ENCODE results near the gene PSKH1.

PSKH1 gene

DNA sequence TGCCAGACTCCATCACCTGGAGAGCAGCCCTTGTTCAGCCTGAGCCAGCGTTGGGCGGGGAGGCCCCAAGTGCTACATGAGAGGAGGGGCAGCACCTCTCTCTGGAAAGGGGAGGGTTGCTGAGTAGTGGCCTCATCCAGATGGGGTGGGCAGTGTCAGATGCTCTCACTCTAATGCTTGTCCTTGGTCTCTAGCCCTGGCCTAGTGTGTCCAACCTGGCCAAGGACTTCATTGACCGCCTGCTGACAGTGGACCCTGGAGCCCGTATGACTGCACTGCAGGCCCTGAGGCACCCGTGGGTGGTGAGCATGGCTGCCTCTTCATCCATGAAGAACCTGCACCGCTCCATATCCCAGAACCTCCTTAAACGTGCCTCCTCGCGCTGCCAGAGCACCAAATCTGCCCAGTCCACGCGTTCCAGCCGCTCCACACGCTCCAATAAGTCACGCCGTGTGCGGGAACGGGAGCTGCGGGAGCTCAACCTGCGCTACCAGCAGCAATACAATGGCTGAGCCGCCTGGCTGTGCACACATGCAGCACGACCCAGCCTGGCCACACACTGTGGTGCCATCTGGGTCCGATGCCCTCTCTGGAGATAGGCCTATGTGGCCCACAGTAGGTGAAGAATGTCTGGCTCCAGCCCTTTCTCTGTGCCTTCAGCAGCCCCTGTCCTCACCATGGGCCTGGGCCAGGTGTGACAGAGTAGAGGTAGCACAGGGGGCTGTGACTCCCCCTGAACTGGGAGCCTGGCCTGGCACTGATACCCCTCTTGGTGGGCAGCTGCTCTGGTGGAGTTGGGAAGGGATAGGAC is 34.3 kb downstream of the PSKH1 start:
- peak overlapping the region in 1 of 2 donors; percentile 46 for H3K27ac Mint-ChIP-seq
- H3K4me1 Mint-ChIP-seq (ENCODE audit: low read depth in 2 of 2): peaks cover 6 to 13% of the 10 kb centered on the region in 2 donors
- H3K9me3 Mint-ChIP-seq: no peaks in the 10 kb centered on the region
- H3K36me3 Mint-ChIP-seq (ENCODE audit: insufficient read depth): peaks cover 29% of the 10 kb centered on the region
- H3K27me3 Mint-ChIP-seq: no peaks in the 10 kb centered on the region
- DNase-seq: no peak
- no peak for ATAC-seq (replicated peaks)
- no peak overlapping the region for H3K4me3 Mint-ChIP-seq

DNA sequence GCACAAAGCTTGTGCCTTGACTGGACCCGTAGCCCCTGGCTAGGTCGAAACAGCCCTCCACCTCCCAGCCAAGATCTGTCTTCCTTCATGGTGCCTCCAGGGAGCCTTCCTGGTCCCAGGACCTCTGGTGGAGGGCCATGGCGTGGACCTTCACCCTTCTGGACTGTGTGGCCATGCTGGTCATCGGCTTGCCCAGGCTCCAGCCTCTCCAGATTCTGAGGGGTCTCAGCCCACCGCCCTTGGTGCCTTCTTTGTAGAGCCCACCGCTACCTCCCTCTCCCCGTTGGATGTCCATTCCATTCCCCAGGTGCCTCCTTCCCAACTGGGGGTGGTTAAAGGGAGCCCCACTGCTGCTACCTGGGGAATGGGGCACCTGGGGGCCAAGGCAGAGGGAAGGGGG is 35.1 kb downstream of the PSKH1 start:
- DNase-seq (no peak), ATAC-seq (replicated peaks) (no peak)
- no peak overlapping the region for H3K4me3 Mint-ChIP-seq
- H3K36me3 Mint-ChIP-seq (ENCODE audit: insufficient read depth): peaks cover 37% of the 10 kb centered on the region
- H3K4me1 Mint-ChIP-seq (ENCODE audit: low read depth in 2 of 2): peaks cover 5 to 10% of the 10 kb centered on the region in 2 donors
- no peaks in the 10 kb centered on the region for H3K27me3 Mint-ChIP-seq
- peak overlapping the region; percentile 38 to 79 for H3K27ac Mint-ChIP-seq
- H3K9me3 Mint-ChIP-seq: no peaks in the 10 kb centered on the region

DNA sequence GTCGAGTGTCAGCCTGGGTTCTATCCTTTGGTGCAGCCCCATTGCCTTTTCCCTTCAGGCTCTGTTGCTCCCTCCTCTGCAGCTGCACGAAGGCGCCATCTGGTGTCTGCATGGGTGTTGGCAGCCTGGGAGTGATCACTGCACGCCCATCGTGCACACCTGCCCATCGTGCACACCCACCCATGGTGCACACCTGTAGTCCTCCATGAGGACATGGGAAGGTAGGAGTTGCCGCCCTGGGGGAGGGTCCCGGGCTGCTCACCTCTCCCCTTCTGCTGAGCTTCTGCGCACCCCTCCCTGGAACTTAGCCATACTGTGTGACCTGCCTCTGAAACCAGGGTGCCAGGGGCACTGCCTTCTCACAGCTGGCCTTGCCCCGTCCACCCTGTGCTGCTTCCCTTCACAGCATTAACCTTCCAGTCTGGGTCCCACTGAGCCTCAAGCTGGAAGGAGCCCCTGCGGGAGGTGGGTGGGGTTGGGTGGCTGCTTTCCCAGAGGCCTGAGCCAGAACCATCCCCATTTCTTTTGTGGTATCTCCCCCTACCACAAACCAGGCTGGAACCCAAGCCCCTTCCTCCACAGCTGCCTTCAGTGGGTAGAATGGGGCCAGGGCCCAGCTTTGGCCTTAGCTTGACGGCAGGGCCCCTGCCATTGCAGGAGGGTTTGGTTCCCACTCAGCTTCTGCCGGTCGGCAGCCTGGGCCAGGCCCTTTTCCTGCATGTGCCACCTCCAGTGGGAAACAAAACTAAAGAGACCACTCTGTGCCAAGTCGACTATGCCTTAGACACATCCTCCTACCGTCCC is 35.7 kb downstream of the PSKH1 start:
- Mint-ChIP-seq H3K4me3 (no peak overlapping the region), H3K36me3 (ENCODE audit: insufficient read depth) (peaks cover 43% of the 10 kb centered on the region), H3K27ac (peak overlapping the region; percentile 8 to 79), H3K27me3 (no peaks in the 10 kb centered on the region), H3K4me1 (ENCODE audit: low read depth in 2 of 2) (peaks cover 5 to 10% of the 10 kb centered on the region in 2 donors), H3K9me3 (no peaks in the 10 kb centered on the region)
- DNase-seq (peak; percentile 64 to 75 (median 68)), ATAC-seq (replicated peaks) (peak; percentile 89)

DNA sequence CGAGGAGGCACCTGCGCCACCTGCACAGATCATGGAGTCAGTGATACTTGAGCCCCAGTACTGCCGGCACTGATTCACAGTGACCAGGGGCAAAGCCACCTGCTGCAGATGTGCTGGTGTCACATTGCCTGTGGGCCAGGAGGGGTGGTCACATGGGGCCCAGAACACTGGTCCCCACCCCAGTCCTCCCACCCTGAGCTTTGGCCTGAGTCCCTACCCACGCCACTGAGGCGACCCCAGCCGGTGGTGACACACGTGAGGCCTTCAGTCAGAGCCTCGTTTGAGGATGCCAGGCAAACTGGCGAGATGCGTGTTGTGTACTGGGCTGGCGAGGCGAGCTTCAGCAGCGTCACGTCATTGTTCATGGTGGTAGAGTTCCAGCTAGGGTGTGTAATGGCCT is 37.1 kb downstream of the PSKH1 start:
- H3K27ac Mint-ChIP-seq: no peak overlapping the region
- H3K9me3 Mint-ChIP-seq: no peaks in the 10 kb centered on the region
- ATAC-seq (replicated peaks) (no peak), DNase-seq (no peak)
- H3K27me3 Mint-ChIP-seq: no peaks in the 10 kb centered on the region
- no peak overlapping the region for H3K4me3 Mint-ChIP-seq
- peaks cover 9 to 16% of the 10 kb centered on the region in 2 donors for H3K4me1 Mint-ChIP-seq (ENCODE audit: low read depth in 2 of 2)
- peaks cover 55% of the 10 kb centered on the region for H3K36me3 Mint-ChIP-seq (ENCODE audit: insufficient read depth)

DNA sequence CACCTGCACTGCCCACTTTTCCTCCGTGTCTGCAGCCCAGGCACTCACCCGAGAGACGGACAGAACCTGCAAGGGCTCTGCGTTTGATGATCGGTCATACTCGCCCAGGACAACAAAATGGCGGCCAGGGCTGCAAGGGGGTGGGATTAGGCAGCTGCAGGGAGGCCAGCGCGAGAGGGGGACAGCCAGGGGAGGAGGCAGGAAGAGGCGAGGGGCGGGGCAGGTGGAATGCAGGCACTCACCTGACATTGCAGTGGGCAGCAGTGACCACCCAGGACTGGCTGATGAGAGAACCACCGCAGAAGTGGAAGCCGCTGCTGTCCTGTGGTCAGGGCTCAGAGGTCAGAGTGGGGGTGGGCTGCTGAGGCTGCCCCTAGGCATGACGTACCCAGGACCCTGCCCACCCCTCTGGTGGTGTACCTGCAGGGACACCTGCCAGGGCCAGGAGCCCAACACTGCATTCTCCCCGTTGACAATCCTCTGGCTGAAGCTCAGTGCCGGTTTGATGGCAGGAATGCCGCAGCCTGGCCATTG is 37.7 kb downstream of the PSKH1 start:
- no peak for ATAC-seq (replicated peaks)
- Mint-ChIP-seq H3K27me3 (no peaks in the 10 kb centered on the region), H3K27ac (peak overlapping the region in 1 of 2 donors; percentile 77), H3K36me3 (ENCODE audit: insufficient read depth) (peaks cover 57% of the 10 kb centered on the region), H3K4me3 (no peak overlapping the region), H3K4me1 (ENCODE audit: low read depth in 2 of 2) (peaks cover 15 to 21% of the 10 kb centered on the region in 2 donors), H3K9me3 (no peaks in the 10 kb centered on the region)
- DNase-seq: no peak

DNA sequence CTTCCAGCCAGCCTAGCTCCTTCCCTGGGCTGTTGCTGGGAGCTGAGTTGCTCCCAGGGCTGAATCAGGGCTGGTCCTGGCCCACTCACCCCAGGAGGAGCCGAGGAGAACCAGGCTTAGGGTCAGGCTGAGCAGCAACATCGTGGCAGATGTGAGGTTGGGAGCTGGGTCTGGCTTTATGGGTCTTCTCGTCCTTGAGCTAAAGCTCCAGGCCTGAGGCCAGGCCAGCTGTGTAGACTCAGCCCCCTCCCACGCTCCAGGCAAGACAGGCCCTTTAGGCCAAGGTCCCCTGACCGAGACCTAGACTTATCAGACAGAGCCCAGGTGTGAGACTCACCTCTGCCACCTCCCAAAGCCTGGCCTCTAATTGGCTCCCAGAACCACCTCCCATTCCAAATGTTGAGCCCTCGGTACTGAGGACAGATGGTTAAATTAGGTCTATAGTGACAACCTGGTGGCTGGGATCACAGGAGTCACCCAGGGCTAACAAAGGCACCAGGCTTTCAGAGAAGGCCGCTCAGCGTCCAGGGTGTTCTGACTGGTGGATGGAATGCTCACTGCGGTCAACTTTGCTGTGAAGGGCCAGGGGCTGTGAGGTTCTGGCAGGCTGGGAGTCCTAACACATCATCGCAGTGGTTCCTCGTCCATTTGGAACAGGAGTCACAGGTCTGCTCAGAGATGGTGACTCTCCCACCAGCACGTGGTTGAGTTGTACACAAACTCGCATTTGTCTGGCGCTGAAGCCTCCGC is 38.8 kb downstream of the PSKH1 start, which contains the start of gene CTRL:
TSS of gene CTRL (minus strand) at position 151 of the 750 bp plus-strand sequence. CDS start at position 141, 10 bp downstream.
- Mint-ChIP-seq H3K27me3 (no peaks in the 10 kb centered on the region), H3K27ac (peak within 1 kb of the TSS; percentile 25 to 77), H3K4me3 (no peak within 1 kb of the TSS), H3K36me3 (ENCODE audit: insufficient read depth) (peaks cover 63% of the 10 kb centered on the region), H3K9me3 (no peaks in the 10 kb centered on the region), H3K4me1 (ENCODE audit: low read depth in 2 of 2) (peaks cover 19 to 25% of the 10 kb centered on the region in 2 donors)
- DNase-seq (no peak), ATAC-seq (replicated peaks) (no peak)

DNA sequence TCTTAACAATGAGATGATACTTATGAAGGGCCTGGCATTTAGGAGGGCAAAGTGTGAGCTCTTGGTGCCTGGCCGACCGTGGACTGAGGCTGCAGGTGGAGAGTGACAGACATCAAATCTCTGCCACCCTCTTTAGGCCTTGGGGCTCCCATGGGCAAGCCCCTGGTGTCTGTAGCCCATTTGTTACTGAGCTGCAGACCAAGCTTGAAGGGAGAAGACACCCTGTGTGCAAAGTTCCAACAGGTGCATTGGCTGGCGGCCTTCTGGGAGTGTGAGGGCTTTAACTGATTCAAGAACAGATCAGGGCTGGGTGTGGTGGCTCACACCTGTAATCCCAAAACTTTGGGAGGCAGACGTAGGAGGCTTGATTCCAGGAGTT is 39.4 kb downstream of the PSKH1 start:
- Mint-ChIP-seq H3K4me1 (ENCODE audit: low read depth in 2 of 2) (peaks cover 25 to 30% of the 10 kb centered on the region in 2 donors), H3K36me3 (ENCODE audit: insufficient read depth) (peaks cover 63% of the 10 kb centered on the region), H3K4me3 (no peak overlapping the region), H3K27ac (peak overlapping the region in 1 of 2 donors; percentile 25), H3K27me3 (no peaks in the 10 kb centered on the region), H3K9me3 (no peaks in the 10 kb centered on the region)
- DNase-seq (no peak), ATAC-seq (replicated peaks) (no peak)

DNA sequence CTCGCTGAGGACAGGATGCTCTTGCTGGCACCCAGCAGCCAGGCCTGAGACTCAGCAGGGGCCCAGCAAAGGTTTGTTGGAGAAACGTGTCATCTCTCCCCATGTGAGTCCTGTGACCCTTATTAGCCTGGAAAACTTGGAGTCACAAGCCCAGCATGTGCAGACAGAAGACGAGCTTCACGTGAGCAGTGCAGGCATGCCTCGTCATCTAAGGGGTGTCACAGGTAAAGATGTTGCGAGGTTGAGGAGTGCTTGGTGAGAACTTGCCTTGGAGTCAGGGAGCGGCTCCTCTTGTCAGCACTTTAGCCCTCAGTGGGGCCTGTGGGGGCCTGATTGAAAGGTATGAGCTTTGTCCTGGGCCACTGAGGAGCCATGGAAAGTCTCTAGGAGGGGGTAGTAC is 40.8 kb downstream of the PSKH1 start:
- ATAC-seq (replicated peaks) (no peak), DNase-seq (no peak)
- Mint-ChIP-seq H3K9me3 (no peaks in the 10 kb centered on the region), H3K27ac (peak overlapping the region in 1 of 2 donors; percentile 98), H3K36me3 (ENCODE audit: insufficient read depth) (peaks cover 53% of the 10 kb centered on the region), H3K4me1 (ENCODE audit: low read depth in 2 of 2) (peaks cover 21 to 24% of the 10 kb centered on the region in 2 donors), H3K4me3 (peak overlapping the region; percentile 10 to 49), H3K27me3 (no peaks in the 10 kb centered on the region)

DNA sequence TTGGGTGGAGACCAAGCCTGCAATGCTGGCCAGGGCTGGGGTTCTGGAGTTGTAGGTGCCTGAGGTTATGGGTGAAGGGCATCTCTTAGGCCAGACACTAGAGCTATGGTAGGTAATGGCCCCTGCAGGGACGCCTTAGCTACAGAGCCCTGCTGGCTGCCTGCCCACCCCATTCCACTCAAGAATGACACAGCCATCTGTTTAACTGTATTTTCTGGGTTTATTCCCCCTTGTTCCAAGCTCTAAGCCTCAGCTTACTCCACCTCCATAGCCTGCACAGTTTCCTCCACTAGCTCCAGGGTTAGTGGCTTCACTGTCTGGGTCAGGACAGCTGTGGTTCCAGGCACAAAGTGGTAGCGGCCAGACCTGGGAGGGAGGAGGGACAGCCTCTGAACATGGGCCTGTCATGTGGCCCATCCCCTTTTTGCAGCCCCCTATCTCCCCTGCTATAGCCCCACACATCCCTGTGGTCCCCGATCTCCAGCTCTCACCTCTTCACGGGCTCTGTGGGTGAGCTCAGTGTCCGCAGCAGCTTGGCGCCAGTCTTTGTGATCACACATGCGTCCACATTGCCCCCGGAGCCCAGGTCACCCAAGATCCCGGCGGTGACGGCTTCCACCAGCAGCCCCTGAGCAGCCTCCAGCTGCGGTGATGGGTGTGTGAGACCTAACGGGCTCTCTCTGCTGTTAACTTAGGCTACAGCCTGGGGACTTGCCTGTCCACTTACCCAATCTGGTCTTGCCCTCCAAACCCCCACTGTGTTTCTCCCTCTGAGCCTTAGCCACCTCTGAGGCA is 41.4 kb downstream of the PSKH1 start:
- ATAC-seq (replicated peaks) (no peak), DNase-seq (no peak)
- Mint-ChIP-seq H3K9me3 (no peaks in the 10 kb centered on the region), H3K27me3 (no peaks in the 10 kb centered on the region), H3K4me3 (peak overlapping the region; percentile 100), H3K36me3 (ENCODE audit: insufficient read depth) (peaks cover 53% of the 10 kb centered on the region), H3K4me1 (ENCODE audit: low read depth in 2 of 2) (peaks cover 21 to 24% of the 10 kb centered on the region in 2 donors), H3K27ac (peak overlapping the region; percentile 92 to 98)

DNA sequence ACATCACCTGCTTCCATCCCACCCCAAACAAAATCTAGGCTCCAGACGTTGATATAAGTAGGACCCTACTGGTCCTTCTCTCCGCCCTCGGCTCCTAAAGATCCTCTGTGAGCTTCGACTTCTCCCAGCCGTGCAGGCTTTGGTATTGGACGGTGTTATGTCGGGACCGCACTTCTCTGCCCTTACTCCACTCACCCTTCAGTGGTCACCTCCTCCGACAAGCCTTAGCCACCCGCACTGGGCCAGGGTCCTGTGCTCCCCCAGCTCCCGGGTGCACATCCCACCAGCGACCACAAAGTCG is 42.0 kb downstream of the PSKH1 start:
- Mint-ChIP-seq H3K36me3 (ENCODE audit: insufficient read depth) (peaks cover 53% of the 10 kb centered on the region), H3K4me3 (peak overlapping the region; percentile 100), H3K4me1 (ENCODE audit: low read depth in 2 of 2) (peaks cover 27 to 30% of the 10 kb centered on the region in 2 donors), H3K27ac (peak overlapping the region; percentile 92 to 98), H3K27me3 (no peaks in the 10 kb centered on the region), H3K9me3 (no peaks in the 10 kb centered on the region)
- DNase-seq (no peak), ATAC-seq (replicated peaks) (no peak)

DNA sequence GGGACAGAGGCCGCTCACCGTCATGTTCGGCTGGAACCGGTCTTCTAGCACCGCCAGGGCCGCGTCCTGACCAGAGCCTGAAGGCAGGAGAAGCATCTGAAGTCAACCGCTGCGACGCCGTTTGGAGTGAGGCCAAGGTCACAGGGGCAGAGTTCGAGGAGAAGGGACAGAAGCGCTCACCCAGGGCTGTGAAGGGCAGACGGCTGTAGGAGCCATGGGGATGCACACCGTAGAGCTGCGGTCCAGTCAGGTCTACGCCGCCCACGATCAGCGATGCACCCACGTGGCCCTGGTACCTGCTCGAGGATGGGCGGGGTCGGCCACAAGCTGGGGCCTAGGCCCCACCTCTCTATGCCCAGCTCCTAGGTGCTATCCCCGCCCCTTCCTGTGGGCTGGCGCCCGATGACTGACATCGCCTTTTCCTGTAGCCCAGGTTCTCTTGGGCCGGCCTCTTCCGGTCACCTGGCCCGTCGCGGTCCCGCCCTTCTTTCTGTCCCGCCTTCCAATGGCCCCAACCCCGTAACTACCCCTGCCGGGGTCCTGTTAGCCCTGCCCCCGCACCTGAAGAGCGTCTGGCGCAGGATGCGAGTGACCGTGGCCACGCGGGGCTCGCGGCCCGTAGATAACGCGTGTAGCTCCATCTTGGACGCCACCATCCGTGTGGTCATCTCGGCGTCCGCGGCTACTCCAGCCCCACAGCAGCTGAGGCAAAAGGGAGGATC is 42.5 kb downstream of the PSKH1 start:
- peaks cover 51% of the 10 kb centered on the region for H3K36me3 Mint-ChIP-seq (ENCODE audit: insufficient read depth)
- DNase-seq: peak; percentile 90 to 92 (median 92)
- peak; percentile 92 for ATAC-seq (replicated peaks)
- H3K9me3 Mint-ChIP-seq: no peaks in the 10 kb centered on the region
- peaks cover 30 to 33% of the 10 kb centered on the region in 2 donors for H3K4me1 Mint-ChIP-seq (ENCODE audit: low read depth in 2 of 2)
- peak overlapping the region; percentile 92 to 98 for H3K27ac Mint-ChIP-seq
- peak overlapping the region; percentile 100 for H3K4me3 Mint-ChIP-seq
- no peaks in the 10 kb centered on the region for H3K27me3 Mint-ChIP-seq

Measured in effector memory CD8-positive, alpha-beta T cell (primary cell).